Cardiac muscle cell (in vitro differentiated cells and primary cell): ENCODE data around the gene ORM1. TPM values are rescaled to one million over a fixed set of nuclear protein-coding genes. Genes with fewer than 3 reads are reported as not detected.
"Not testable (repeated sequence)": the region's sequence is repeated elsewhere in the genome, so short reads cannot be mapped to it uniquely, and the experiment has no call there.

ENCODE experiments used
- DNase-seq, 2 donors: peaks; one replicate each; pipeline versions ENCODE4 v3.0.0 to v3.0.0-alpha.2; 2010 to 2017; ENCODE audit warnings: low read depth in 1 of 2, low spot score in 1 of 2
- H3K27ac ChIP-seq: fragments of 200-600 bp; sonication (generic); 2 replicates; pipeline ENCODE4 v1.5.1; 2016
- H3K27me3 ChIP-seq: fragments of 200-600 bp; sonication (generic); 2 replicates; pipeline ENCODE4 v1.6.0; 2016; ENCODE audit warnings: control low read depth
- H3K36me3 ChIP-seq: fragments of 200-600 bp; sonication (generic); 2 replicates; pipeline ENCODE4 v1.5.1; 2016; ENCODE audit warnings: control low read depth
- H3K4me1 ChIP-seq: fragments of 200-600 bp; sonication (generic); 2 replicates; pipeline ENCODE4 v1.8.1; 2017; ENCODE audit warnings: low read depth, mild to moderate bottlenecking, mixed run types
- H3K4me3 ChIP-seq: fragments of 200-600 bp; sonication (generic); 2 replicates; pipeline ENCODE4 v1.5.1; 2016; ENCODE audit warnings: mild to moderate bottlenecking
- H3K9me3 ChIP-seq: fragments of 200-600 bp; sonication (generic); 2 replicates; pipeline ENCODE4 v1.5.1; 2017; ENCODE audit warnings: low read depth, mild to moderate bottlenecking, control low read depth
- CTCF ChIP-seq: IDR thresholded peaks from 2 replicates; pipeline ENCODE4 v1.5.1; 2012; ENCODE audit warnings: low read depth, mild to moderate bottlenecking, low read length
- polyA plus RNA-seq: library from polyadenylated mRNA; unstranded; fragments of >200 nt; fragmentation: Nextera tagmentation; extraction: Ambion mirVana; gene quantifications from 2 replicates; pipeline ENCODE4 v1.2.1, GENCODE V29; 2016
- total RNA-seq: library from RNA; depleted of rRNA; stranded (reverse); fragments of >200 nt; gene quantifications from 2 replicates; pipeline ENCODE4 v1.2.3, GENCODE V29; 2016

The ORM1 gene
- total and polyA plus RNA-seq, 2 experiments from 2014 or later, result 0.75 TPM; not detected in 1

GRCh38 chr9:114315723-114316363 is 7.1 kb upstream of the ORM1 start:
- Histone ChIP-seq H3K27ac (no peak overlapping the region), H3K9me3 (no peaks in the 10 kb centered on the region), H3K4me1 (no peaks in the 10 kb centered on the region), H3K36me3 (no peaks in the 10 kb centered on the region), H3K4me3 (no peak overlapping the region), H3K27me3 (no peaks in the 10 kb centered on the region)
- no peak for DNase-seq
- no peak for TF ChIP-seq CTCF

DNA sequence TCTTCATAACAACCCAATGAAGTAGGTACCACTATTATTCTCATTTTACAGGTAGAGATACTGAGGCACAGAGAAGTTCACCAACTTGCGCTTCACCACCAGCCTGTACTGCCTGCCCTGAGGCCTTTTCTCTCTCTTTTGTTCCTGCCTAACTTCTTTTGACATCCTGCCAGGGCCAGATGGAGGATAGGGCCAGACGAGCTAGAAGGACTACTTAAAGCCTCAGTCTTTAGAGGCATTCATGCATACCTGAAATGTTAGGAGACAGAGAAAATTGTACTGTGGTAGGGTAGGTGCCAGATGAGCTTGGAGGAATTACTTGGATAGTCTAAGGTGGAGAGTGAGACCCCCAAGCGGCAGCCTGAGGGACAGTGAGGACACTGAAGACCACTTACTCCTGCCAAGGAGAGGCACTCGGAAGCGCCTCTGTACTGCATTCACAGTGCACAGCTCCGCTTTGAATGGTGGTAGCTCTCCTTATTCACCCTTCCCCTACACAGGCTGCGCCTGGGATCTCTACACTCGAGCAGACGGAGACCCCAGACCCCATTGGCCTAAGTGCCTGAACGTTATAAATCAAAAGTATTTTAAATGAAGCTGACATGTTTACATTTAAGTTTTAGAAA is 6.2 kb upstream of the ORM1 start:
- TF ChIP-seq CTCF, result no peak
- H3K36me3 ChIP-seq, result no peaks in the 10 kb centered on the region
- H3K27me3 ChIP-seq, result no peaks in the 10 kb centered on the region
- no peak overlapping the region for H3K27ac ChIP-seq
- H3K4me1 ChIP-seq, result no peaks in the 10 kb centered on the region
- no peak overlapping the region for H3K4me3 ChIP-seq
- no peak for DNase-seq
- no peaks in the 10 kb centered on the region for H3K9me3 ChIP-seq

GRCh38 chr9:114317665-114318357 is 5.1 kb upstream of the ORM1 start:
- Histone ChIP-seq H3K27ac (no peak overlapping the region), H3K36me3 (no peaks in the 10 kb centered on the region), H3K4me1 (no peaks in the 10 kb centered on the region), H3K27me3 (no peaks in the 10 kb centered on the region), H3K4me3 (no peak overlapping the region), H3K9me3 (no peaks in the 10 kb centered on the region)
- no peak for TF ChIP-seq CTCF
- peak in 1 of 2 donors; percentile 81 for DNase-seq

- H3K4me3 ChIP-seq, result no peak overlapping the region
- no peaks in the 10 kb centered on the region for H3K27me3 ChIP-seq
- no peak for DNase-seq
- H3K27ac ChIP-seq, result no peak overlapping the region
- H3K9me3 ChIP-seq, result no peaks in the 10 kb centered on the region
- H3K36me3 ChIP-seq, result no peaks in the 10 kb centered on the region
- H3K4me1 ChIP-seq, result no peaks in the 10 kb centered on the region
- TF ChIP-seq CTCF, result no peak
These were observed 4.5 kb upstream of the ORM1 start for GRCh38 chr9:114318416-114318815.

GRCh38 chr9:114319147-114319546 is 3.8 kb upstream of the ORM1 start:
- H3K27ac ChIP-seq, result no peak overlapping the region
- H3K9me3 ChIP-seq, result no peaks in the 10 kb centered on the region
- no peaks in the 10 kb centered on the region for H3K36me3 ChIP-seq
- no peaks in the 10 kb centered on the region for H3K27me3 ChIP-seq
- TF ChIP-seq CTCF, result no peak
- no peak for DNase-seq
- H3K4me1 ChIP-seq, result no peaks in the 10 kb centered on the region
- no peak overlapping the region for H3K4me3 ChIP-seq

GRCh38 chr9:114320710-114321109 is 2.2 kb upstream of the ORM1 start:
- H3K9me3 ChIP-seq, H3K27me3 ChIP-seq, H3K36me3 ChIP-seq, H3K4me3 ChIP-seq, H3K4me1 ChIP-seq, H3K27ac ChIP-seq: not testable (repeated sequence)
- DNase-seq, result peak in 1 of 2 donors; percentile 63
